IMR-90 (cell line): ENCODE measurements around the gene TSSC4. TPM values are rescaled to one million over a fixed set of nuclear protein-coding genes. Genes with fewer than 3 reads are reported as not detected.

Experiments
- ATAC-seq: fragments of 200-7000 bp; cut with Tn5 transposase; 2 replicates; pipeline ENCODE4 v1.9.1; 2020; ENCODE audit warnings: low read depth, mild to moderate bottlenecking, moderate library complexity
- BruUV-seq: library from RNA; stranded (reverse); fragments of 400-500 nt; replicated peaks from 2 replicates; lab custom pipeline; 2021; lab: Mats Ljungman, UMichigan
- CTCF ChIA-PET: fragments of 300-600 bp; formaldehyde crosslinking; extraction: SDS; loops from one replicate; lab custom pipeline; 2021; ENCODE audit warnings: antibody characterized with exemption; lab: Yijun Ruan, JAX
- POLR2A ChIA-PET: fragments of 300-600 bp; sonication (Branson Sonifier 250); formaldehyde crosslinking; loops from one replicate; lab custom pipeline; 2022; ENCODE audit warnings: antibody characterized with exemption; ENCODE audit not compliant: unreplicated experiment; lab: Charles Lee
- DNase-seq: peaks from one replicate; pipeline ENCODE4 v3.0.0; 2013
- H2AFZ ChIP-seq: replicated peaks from 2 replicates; pipeline ENCODE3; 2013; ENCODE audit warnings: low read length, mild to moderate bottlenecking; ENCODE audit not compliant: poor library complexity
- H2AK5ac ChIP-seq: 2 replicates; pipeline ENCODE4 v1.6.1; 2013; ENCODE audit warnings: low read depth, low read length, inconsistent platforms
- H2AK9ac ChIP-seq: replicated peaks from 2 replicates; pipeline ENCODE3; 2013; ENCODE audit warnings: mild to moderate bottlenecking, low read depth, low read length, moderate library complexity; ENCODE audit not compliant: poor library complexity
- H2BK120ac ChIP-seq: 2 replicates; pipeline ENCODE4 v1.6.1; 2013; ENCODE audit warnings: low read depth, low read length, inconsistent platforms
- H2BK15ac ChIP-seq: 3 replicates; pipeline ENCODE4 v1.6.1; 2013; ENCODE audit warnings: low read depth, low read length, inconsistent platforms
- H2BK20ac ChIP-seq: 2 replicates; pipeline ENCODE4 v1.6.1; 2013; ENCODE audit warnings: low read depth, mild to moderate bottlenecking, inconsistent platforms, low read length, moderate library complexity
- H2BK5ac ChIP-seq: 2 replicates; pipeline ENCODE4 v1.6.1; 2013; ENCODE audit warnings: mild to moderate bottlenecking, low read depth, low read length, inconsistent platforms; ENCODE audit not compliant: poor library complexity, severe bottlenecking
- H3K14ac ChIP-seq: replicated peaks from 2 replicates; pipeline ENCODE4 v1.6.1; 2013; ENCODE audit warnings: low read depth, low read length, inconsistent platforms
- H3K18ac ChIP-seq: 2 replicates; pipeline ENCODE4 v1.6.1; 2013; ENCODE audit warnings: low read depth, low read length, control low read depth
- H3K23ac ChIP-seq: 2 replicates; pipeline ENCODE4 v1.6.1; 2013; ENCODE audit warnings: low read depth, low read length, inconsistent platforms
- H3K27ac ChIP-seq: 2 replicates; pipeline ENCODE4 v1.5.1; 2013; ENCODE audit warnings: mild to moderate bottlenecking, control low read depth, low read length; ENCODE audit not compliant: insufficient read depth
- H3K27me3 ChIP-seq: 2 replicates; pipeline ENCODE4 v1.6.1; 2013; ENCODE audit warnings: low read length; ENCODE audit not compliant: control insufficient read depth, insufficient read depth
- H3K36me3 ChIP-seq: 2 replicates; pipeline ENCODE4 v1.6.1; 2013; ENCODE audit warnings: low read length, mixed read lengths; ENCODE audit not compliant: control insufficient read depth, insufficient read depth
- H3K4ac ChIP-seq: 2 replicates; pipeline ENCODE4 v1.6.1; 2013; ENCODE audit warnings: low read depth, low read length, inconsistent platforms
- H3K4me1 ChIP-seq: 2 replicates; pipeline ENCODE4 v1.6.1; 2013; ENCODE audit warnings: low read length, mixed read lengths; ENCODE audit not compliant: control insufficient read depth, insufficient read depth
- H3K4me2 ChIP-seq: 2 replicates; pipeline ENCODE4 v1.6.1; 2013; ENCODE audit warnings: low read depth, mild to moderate bottlenecking, control low read depth, low read length, moderate library complexity
- H3K4me3 ChIP-seq: 2 replicates; pipeline ENCODE4 v1.5.1; 2013; ENCODE audit warnings: low read depth, mild to moderate bottlenecking, control low read depth, low read length, moderate library complexity; ENCODE audit not compliant: insufficient read depth
- H3K56ac ChIP-seq: 2 replicates; pipeline ENCODE4 v1.6.1; 2013; ENCODE audit warnings: low read length, inconsistent platforms; ENCODE audit not compliant: insufficient read depth; ENCODE audit errors: extremely low read depth
- H3K79me1 ChIP-seq, 2 experiments: 2 replicates each; pipeline ENCODE4 v1.6.1; 2013; ENCODE audit warnings: low read length in 2 of 2, inconsistent platforms in 1 of 2, low read depth in 1 of 2
- H3K9ac ChIP-seq: 2 replicates; pipeline ENCODE4 v1.6.1; 2013; ENCODE audit warnings: low read depth, low read length, control low read depth
- H3K9me1 ChIP-seq: 2 replicates; pipeline ENCODE4 v1.6.1; 2013; ENCODE audit warnings: low read length, inconsistent platforms; ENCODE audit not compliant: insufficient read depth
- H3K9me3 ChIP-seq: 2 replicates; pipeline ENCODE4 v1.6.1; 2013; ENCODE audit warnings: low read length; ENCODE audit not compliant: control insufficient read depth, insufficient read depth
- H4K20me1 ChIP-seq: 2 replicates; pipeline ENCODE4 v1.6.1; 2013; ENCODE audit warnings: low read length, inconsistent platforms; ENCODE audit not compliant: insufficient read depth
- H4K5ac ChIP-seq: 2 replicates; pipeline ENCODE4 v1.6.1; 2013; ENCODE audit warnings: mild to moderate bottlenecking, low read depth, low read length, control low read depth
- H4K8ac ChIP-seq, 2 experiments: 2 replicates each; pipeline ENCODE4 v1.6.1; 2013; ENCODE audit warnings: low read depth in 2 of 2, low read length in 2 of 2, control low read depth in 1 of 2, inconsistent platforms in 1 of 2
- H4K91ac ChIP-seq: 2 replicates; pipeline ENCODE4 v1.6.1; 2013; ENCODE audit warnings: low read depth, low read length, inconsistent platforms; ENCODE audit not compliant: insufficient read depth
- BHLHE40 ChIP-seq: fragments of 150-350 bp; IDR thresholded peaks from 2 replicates; pipeline ENCODE4 v1.6.1; 2016; ENCODE audit warnings: mild to moderate bottlenecking, low read depth, low read length
- CEBPB ChIP-seq: IDR thresholded peaks from 2 replicates; pipeline ENCODE4 v1.6.1; 2012; ENCODE audit warnings: low read depth, low read length, improper control_type of control experiment
- CHD1 ChIP-seq: IDR thresholded peaks from 2 replicates; pipeline ENCODE4 v1.6.1; 2012; ENCODE audit warnings: low read depth, low read length, improper control_type of control experiment
- MAFK ChIP-seq: IDR thresholded peaks from 2 replicates; pipeline ENCODE4 v1.6.1; 2012; ENCODE audit warnings: low read depth, low read length, improper control_type of control experiment
- MAZ ChIP-seq: IDR thresholded peaks from 2 replicates; pipeline ENCODE4 v1.6.1; 2012; ENCODE audit warnings: low read depth, mild to moderate bottlenecking, low read length, improper control_type of control experiment, moderate library complexity, borderline replicate concordance
- MXI1 ChIP-seq: IDR thresholded peaks from 2 replicates; pipeline ENCODE4 v1.6.1; 2012; ENCODE audit warnings: low read depth, mild to moderate bottlenecking, low read length, moderate library complexity, borderline replicate concordance
- NFE2L2 ChIP-seq: fragments of 150-350 bp; IDR thresholded peaks from 2 replicates; pipeline ENCODE4 v1.6.1; 2016; ENCODE audit warnings: low read depth, mild to moderate bottlenecking, low read length
- POLR2A ChIP-seq: IDR thresholded peaks from 2 replicates; pipeline ENCODE4 v1.6.1; 2012; ENCODE audit warnings: mild to moderate bottlenecking, low read depth, low read length
- RAD21 ChIP-seq: IDR thresholded peaks from 2 replicates; pipeline ENCODE4 v1.6.1; 2012; ENCODE audit warnings: low read length, improper control_type of control experiment
- RFX5 ChIP-seq: IDR thresholded peaks from 2 replicates; pipeline ENCODE4 v1.8.0; 2012; ENCODE audit warnings: low read depth, mild to moderate bottlenecking, low read length, moderate library complexity
- SMC3 ChIP-seq: fragments of 150-350 bp; IDR thresholded peaks from 2 replicates; pipeline ENCODE4 v1.6.1; 2016; ENCODE audit warnings: low read depth, mild to moderate bottlenecking, antibody characterized with exemption, low read length, moderate library complexity
- WGBS, 2 experiments: methylation state at CpG; one replicate each; pipeline versions ENCODE4 v1.1.5 to v1.1.7; 2013; ENCODE audit warnings: missing lambda C conversion rate in 2 of 2; ENCODE audit not compliant: insufficient read length in 1 of 2; ENCODE audit errors: extremely low coverage in 2 of 2; 5-methylcytosine and 5-hydroxymethylcytosine counted together
- dilution Hi-C: fragments of 300-500 bp; cut with HindIII; formaldehyde crosslinking; loops from one replicate; pipeline ENCODE4 v1.14.3; 2018; ENCODE audit warnings: low sequenced_read_pairs; ENCODE audit not compliant: unreplicated experiment
- in situ Hi-C: fragments of 300-500 bp; cut with MboI; formaldehyde crosslinking; loops from 3 replicates; pipeline ENCODE4 v1.14.3; 2019; ENCODE audit warnings: low sequenced_read_pairs, inconsistent platforms, mixed read lengths
- intact Hi-C: fragments of 100-400 bp; cut with micrococcal nuclease; formaldehyde crosslinking; loops from 2 replicates; pipeline ENCODE4 v1.10.0; 2022
- polyA plus RNA-seq, 3 experiments: library from polyadenylated mRNA; depleted of rRNA; stranded (reverse); fragments of >200 nt; gene quantifications; 2 replicates each; pipeline ENCODE4 v1.2.3, GENCODE V29; 2012; ENCODE audit warnings: low replicate concordance in 1 of 3
- total RNA-seq: library from RNA; depleted of rRNA; stranded (reverse); fragments of >200 nt; gene quantifications from 2 replicates; pipeline ENCODE4 v1.2.3, GENCODE V29; 2012
- TF ChIP-seq, protein P1 (sequence below): fragments of 150-350 bp; IDR thresholded peaks from 2 replicates; pipeline ENCODE4 v1.6.1; 2016; ENCODE audit warnings: low read depth, mild to moderate bottlenecking, low read length, moderate library complexity, borderline replicate concordance
- TF ChIP-seq, protein P2 (sequence below): conservative IDR thresholded peaks from 2 replicates; pipeline ENCODE4 v1.5.1; 2012; ENCODE audit warnings: mild to moderate bottlenecking, low read depth, low read length, improper control_type of control experiment

The TSSC4 gene
- total and polyA plus RNA-seq, 2 of the 4 experiments (the other 2 are of a cell fraction): 34.9 to 40.0 TPM

DNA sequence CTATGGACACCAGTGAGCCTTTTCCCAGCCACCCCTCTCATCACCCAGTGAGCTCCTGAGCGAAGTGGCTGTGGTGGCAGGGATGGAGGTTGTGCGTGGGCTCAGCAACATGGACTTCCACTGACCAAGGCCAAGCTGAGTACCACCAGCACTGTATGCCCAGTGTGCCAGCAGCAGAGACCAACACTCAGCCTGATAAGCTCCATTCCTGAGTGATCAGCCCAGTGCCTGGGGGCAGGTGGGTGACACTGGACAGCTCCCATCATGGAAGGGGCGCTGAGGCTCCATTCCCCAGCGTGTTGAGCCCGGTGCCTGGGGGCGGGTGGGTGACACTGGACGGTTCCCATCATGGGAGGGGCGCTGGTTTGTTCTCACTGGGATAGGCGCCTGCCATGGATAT is 41.0 kb upstream of the TSSC4 start:
- TF ChIP-seq MAFK: no peak
- TF ChIP-seq, protein P1, sequence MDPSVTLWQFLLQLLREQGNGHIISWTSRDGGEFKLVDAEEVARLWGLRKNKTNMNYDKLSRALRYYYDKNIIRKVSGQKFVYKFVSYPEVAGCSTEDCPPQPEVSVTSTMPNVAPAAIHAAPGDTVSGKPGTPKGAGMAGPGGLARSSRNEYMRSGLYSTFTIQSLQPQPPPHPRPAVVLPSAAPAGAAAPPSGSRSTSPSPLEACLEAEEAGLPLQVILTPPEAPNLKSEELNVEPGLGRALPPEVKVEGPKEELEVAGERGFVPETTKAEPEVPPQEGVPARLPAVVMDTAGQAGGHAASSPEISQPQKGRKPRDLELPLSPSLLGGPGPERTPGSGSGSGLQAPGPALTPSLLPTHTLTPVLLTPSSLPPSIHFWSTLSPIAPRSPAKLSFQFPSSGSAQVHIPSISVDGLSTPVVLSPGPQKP: no peak
- no peak for TF ChIP-seq CHD1
- no peak for TF ChIP-seq RAD21
- TF ChIP-seq BHLHE40: no peak
- TF ChIP-seq, protein P2, sequence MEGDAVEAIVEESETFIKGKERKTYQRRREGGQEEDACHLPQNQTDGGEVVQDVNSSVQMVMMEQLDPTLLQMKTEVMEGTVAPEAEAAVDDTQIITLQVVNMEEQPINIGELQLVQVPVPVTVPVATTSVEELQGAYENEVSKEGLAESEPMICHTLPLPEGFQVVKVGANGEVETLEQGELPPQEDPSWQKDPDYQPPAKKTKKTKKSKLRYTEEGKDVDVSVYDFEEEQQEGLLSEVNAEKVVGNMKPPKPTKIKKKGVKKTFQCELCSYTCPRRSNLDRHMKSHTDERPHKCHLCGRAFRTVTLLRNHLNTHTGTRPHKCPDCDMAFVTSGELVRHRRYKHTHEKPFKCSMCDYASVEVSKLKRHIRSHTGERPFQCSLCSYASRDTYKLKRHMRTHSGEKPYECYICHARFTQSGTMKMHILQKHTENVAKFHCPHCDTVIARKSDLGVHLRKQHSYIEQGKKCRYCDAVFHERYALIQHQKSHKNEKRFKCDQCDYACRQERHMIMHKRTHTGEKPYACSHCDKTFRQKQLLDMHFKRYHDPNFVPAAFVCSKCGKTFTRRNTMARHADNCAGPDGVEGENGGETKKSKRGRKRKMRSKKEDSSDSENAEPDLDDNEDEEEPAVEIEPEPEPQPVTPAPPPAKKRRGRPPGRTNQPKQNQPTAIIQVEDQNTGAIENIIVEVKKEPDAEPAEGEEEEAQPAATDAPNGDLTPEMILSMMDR: no peak
- TF ChIP-seq CEBPB: no peak
- TF ChIP-seq MXI1: no peak
- TF ChIP-seq NFE2L2: no peak
- no peak for TF ChIP-seq POLR2A
- TF ChIP-seq MAZ: no peak
- no peak for TF ChIP-seq RFX5
- no peak for TF ChIP-seq SMC3
- ChIA-PET CTCF (no interaction called here), POLR2A (no interaction called here)
- peaks cover 7% of the 10 kb centered on the region for H3K4me1 ChIP-seq
- H2BK5ac ChIP-seq: no peak overlapping the region
- H3K27ac ChIP-seq: no peak overlapping the region
- 85% methylated on average over 5 of the region's 9 CpGs; no CpG with 5 or more reads in 1 of the 2 experiments for WGBS, 2 experiments
- dilution Hi-C loops: no loop called here
- H2AK5ac ChIP-seq: no peak overlapping the region
- H3K4me2 ChIP-seq: no peak overlapping the region
- H2BK120ac ChIP-seq: no peak overlapping the region
- no peak overlapping the region for H4K8ac ChIP-seq
- no TSS peak for BruUV-seq
- H3K23ac ChIP-seq: no peak overlapping the region
- no peak overlapping the region for H3K18ac ChIP-seq
- intact Hi-C loops: no loop called here
- no peak overlapping the region for H2AFZ ChIP-seq
- no peak overlapping the region for H3K9ac ChIP-seq
- in situ Hi-C loops: no loop called here
- no peak overlapping the region for H2BK15ac ChIP-seq
- H3K56ac ChIP-seq: no peak overlapping the region
- ATAC-seq (no peak), DNase-seq (no peak)
- no peak overlapping the region for H3K14ac ChIP-seq
- H2AK9ac ChIP-seq: no peak overlapping the region
- no peaks in the 10 kb centered on the region for H3K9me3 ChIP-seq
- no peak overlapping the region for H3K4me3 ChIP-seq
- no peaks in the 10 kb centered on the region for H4K20me1 ChIP-seq
- H4K91ac ChIP-seq: no peak overlapping the region
- H3K36me3 ChIP-seq: no peaks in the 10 kb centered on the region
- no peak overlapping the region for H2BK20ac ChIP-seq
- peaks cover 5% of the 10 kb centered on the region; the same call in 1 of the 2 replicates for H3K27me3 ChIP-seq
- peaks cover 7% of the 10 kb centered on the region; the same call in 1 of the 2 replicates for H3K9me1 ChIP-seq
- no peak overlapping the region for H4K5ac ChIP-seq
- H3K79me1 ChIP-seq: no peaks in the 10 kb centered on the region
- H3K4ac ChIP-seq: no peak overlapping the region
